Daoy (cell line): Measurements from ENCODE around the gene LRRC4C. TPM values are rescaled to one million over a fixed set of nuclear protein-coding genes. Genes with fewer than 3 reads are reported as not detected.

Experiments
- DNase-seq: peaks from one replicate; pipeline ENCODE4 v3.0.0-alpha.2; 2015; ENCODE audit warnings: low read depth
- total RNA-seq: library from RNA; depleted of rRNA; stranded (reverse); fragments of >200 nt; shearing (Covaris generic); gene quantifications from 2 replicates; pipeline ENCODE4 v1.2.3, GENCODE V29; 2014

LRRC4C gene
- total RNA-seq, 1 experiment from 2014 or later, result not detected

DNA sequence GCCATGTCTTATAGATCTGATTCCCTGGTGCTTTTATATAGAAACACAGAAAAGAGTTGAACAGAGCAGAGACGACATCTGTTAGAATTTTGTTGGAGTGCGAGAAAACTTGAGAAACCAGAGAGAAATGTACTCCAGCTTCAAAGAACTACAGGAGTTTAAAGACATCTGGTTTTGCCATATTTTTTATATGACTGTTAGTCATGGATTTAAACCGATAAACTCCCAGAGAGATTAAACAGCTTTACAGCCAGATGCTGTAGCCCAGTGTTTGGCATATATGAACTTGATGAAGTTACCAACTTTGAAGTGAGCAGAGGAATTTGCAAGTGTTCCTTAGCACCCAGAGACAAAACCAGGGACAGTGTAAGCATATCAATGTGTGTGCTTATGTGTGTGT lies 1083.1 kb downstream of the LRRC4C start:
- DNase-seq, result no peak

DNA sequence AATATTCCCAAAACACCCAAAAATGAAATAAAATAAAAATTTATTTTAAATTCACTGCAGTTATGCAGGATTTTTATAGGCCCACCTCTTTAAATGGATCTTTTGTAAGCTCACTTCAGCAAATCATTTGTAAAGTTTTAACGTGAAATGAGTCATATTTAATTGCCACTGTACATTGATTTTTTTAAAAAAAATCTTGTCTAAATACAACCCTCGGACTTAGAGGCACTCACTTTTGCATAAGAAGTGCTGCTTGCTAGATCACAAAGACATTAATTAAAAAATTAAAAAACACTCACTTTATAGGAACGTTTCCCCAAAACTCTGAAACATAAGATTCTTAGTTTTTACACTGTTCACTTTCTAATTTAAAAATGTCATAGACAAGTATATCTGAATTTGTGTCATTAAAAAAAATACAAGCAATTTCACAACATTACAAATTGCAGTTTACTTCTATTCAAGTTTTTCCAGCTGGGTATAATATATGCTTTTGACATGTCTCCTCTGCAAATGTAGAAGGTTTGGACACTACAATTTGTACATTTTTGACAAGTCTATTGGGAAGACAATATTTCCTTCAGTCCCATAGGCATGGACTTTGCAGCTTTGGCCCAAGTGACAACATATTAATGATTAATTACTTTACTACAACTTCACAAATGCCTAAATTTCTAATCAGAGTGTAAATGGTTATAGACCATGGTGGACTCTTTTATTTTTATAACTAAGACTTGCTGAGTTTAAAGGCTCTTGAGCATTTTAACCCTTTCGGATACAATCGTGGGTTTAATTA lies 1088.4 kb downstream of the LRRC4C start:
- DNase-seq, result no peak

DNA sequence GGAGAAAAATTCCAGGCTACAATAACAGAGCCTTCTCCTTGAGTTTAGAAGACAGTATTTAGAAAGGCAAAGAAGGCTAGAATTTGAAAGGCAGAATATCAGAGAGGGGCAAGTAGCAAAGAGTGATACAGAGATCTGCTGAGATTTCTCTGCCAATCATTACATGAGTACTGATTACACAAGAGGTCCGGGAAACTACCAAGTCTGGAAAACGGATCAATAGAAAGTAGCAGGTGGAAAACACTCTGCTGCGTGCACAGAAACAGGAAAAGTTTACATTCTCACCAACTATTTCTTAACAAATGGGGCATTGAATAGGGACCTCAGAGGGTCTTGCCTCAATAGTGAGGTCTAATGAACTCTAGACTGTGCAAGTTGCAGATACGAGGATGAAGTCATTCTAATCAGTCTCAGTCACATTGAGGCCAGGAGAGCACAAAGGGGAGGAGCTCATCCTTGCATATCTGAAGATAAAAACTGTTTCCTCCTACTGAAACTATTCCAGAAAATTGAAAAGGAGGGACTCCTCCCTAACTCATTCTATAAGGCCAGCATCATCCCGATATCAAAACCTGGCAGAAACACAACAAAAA lies 1099.2 kb downstream of the LRRC4C start:
- DNase-seq, result no peak

DNA sequence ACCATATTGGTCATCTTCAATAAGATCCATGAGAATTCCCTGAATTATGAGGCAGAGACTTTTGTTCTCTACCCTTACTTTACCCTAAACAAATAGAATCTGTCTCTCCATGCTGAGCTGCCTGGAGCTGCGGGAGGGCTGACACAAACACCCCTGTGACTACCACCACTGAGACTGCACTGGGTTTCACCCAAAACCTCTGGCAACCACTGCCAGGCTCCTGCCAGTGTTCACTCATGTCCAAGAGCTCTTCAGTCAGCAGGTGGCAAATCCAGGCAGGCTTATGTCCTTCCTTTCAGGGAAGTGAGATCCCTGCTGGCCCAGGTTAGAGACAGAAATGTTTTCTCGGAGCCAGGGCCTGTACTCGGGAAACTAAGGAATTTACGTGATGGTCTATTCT lies 1105.3 kb downstream of the LRRC4C start:
- no peak for DNase-seq

DNA sequence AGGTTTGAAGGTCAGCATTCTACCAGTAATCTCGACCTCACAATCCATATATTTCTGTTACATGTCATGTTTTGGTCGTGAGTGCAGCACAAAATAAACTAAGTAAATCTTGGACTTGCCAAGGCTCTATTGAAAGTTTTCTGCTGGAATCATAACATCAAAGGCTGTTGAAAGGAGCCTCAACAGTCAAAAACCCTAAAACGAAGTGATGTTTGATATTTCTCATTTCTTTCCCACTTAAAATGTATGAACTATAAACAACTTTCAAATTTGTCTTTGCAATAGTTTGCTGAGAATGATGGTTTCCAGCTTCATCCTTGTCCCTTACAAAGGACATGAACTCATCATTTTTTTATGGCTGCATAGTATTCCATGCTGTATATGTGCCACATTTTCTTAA lies 1118.5 kb downstream of the LRRC4C start:
- no peak for DNase-seq

DNA sequence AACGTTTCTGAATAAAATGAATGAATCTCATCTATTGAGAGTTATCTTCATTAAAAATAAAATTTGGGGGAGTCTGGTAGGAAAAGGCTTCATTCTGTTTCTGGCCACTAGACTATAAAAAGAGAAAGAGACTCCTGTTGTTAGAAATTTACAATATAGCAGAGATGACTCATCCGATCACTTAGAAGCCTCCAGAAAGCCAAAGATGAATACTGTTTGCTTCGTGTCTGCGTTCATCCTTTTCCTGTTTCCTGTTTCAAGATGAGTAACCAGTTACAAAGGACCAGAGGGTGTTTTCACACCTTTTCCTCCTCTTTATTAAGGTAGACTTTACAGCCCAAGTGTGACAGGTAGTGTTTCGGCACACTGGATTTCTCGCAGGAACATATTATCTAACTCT lies 1120.7 kb downstream of the LRRC4C start:
- DNase-seq, result no peak

DNA sequence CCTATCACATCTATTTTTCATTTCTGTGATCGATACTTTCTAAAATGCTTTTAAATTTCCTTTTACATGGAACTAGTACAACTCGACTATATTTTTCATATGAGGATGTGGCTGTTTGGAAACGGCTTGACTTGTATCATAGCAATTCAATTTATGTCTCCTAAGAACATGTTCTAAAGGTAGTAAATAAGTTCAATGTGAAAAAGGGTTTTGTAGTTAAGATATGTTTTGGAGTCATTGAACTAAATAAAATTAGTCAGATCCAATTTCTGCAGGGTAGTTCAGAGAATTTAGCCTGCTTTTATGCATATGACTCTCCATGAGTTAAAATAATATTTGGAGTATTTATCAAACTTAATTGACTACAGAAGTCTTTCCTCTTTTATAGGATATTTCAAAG lies 1121.4 kb downstream of the LRRC4C start:
- no peak for DNase-seq

DNA sequence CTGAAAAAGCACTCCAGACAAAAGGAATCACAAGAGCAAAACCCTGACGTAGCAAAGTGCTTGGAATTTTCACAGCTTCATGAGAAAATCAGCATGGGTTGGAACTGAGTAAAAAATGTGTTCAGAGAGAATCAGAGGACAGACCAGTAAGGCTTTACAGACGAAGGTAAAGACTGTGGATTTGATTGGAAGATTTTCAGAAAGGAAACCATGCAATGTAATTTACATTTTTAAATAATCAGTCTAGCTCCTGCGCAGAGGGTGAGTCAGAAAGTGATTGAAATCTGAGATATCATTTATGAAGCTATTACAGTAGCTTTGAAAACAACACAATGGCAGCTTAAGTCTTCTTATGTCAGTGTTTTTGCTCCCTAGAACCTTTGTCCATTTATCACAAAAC lies 1122.3 kb downstream of the LRRC4C start:
- no peak for DNase-seq

DNA sequence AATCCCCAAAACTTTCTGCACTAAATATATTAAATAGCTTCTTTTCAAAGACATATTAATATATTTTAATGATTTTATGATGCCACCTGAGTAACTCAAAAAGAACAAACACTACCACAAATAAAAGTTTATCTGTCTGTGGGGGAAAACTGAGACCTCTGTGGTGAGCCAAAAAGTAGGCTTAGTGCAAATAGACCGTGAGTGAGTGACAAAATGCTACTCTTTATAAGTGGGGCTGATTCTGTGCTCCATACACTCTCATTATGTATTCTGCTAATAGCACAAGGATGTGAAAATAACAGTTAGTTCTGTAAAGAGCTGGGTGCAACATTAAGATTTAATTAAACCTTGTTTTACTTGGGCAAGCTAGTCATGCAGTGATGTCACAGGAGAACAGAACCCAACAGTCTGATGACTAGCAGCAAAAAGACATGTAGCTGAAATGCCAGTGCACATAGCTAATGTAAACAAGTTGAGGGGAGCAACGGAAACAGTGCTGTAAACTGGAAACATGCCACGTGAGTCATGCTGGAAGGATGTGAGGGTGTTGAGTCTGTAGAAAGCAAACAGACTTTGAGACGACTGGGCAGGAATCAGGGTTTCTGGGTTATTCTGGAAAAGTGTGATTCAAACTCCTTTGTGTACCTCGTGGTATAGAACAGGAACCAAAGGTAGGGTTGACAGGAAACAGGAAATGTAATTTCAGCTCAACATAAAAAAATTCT lies 1130.4 kb downstream of the LRRC4C start:
- peak; percentile 54 for DNase-seq

DNA sequence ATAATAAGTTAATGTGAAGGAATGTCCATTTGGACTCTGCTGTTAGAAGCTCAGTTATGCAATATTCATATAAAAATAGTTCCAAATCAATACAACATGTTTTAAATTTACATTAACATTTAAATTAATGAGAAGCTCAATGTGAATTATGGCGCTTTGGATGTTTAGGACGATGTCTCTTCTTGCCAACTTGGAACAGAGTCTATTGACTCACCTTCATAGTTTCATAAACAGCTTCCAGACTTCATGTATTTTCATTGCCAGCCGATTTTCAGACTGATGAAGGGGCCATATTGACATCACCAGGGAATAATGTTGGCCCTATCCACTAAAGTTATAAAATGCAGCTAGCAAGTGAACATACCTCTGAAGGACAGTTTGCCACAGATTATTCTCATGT lies 1136.2 kb downstream of the LRRC4C start:
- no peak for DNase-seq

DNA sequence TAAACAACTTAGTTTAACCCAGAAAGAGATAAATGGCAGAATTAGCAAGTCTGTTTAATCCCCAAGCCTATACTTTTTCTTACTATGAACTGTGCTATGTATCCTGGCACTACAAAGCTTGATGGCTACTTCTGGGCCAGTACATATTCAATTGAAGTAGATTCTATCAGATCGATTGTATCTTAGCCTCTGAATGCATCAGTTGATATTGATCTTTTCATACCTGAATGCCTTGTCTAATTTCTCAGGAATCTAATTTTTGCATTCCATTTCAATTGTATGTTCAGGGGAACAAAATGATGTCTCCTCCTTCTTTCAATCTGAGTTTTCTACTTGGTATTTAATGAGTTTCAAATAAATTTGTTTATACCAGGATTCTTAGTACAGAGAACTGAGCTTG lies 1137.9 kb downstream of the LRRC4C start:
- no peak for DNase-seq

DNA sequence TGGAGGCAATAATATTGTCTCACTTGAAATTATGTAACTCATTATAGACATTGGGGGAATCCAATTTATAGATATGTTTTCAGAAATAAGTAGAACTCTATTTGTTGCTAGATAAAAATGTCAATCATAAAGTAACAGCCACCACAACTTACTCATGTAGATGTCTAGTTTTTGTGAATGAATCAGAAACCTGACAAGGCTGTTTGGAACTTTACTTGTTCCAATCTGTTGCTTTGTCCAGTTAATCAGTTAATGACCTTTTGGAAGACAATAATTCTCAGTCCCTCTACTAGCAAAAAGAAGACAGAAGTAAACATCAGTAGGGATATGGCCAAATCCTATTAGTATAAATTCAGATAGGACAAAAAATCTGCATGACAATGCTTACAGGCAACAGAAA lies 1143.3 kb downstream of the LRRC4C start:
- no peak for DNase-seq

DNA sequence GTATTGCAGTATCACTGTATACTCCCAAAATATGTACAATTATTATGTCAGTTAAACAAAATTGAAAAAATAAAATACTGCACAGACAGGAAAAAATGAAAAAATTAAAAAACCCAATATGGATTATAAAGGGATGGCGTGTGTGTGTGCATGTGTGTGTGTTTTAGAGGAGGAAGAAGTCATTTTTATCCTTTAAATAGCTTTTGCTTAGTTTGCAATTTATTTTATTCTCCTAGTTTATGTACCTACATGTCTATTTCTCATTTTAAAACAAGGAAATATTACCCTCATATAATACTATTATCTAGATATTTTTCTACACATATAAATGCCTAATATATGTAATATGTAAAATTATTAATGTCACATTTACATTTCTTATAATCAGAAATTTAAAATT lies 1144.3 kb downstream of the LRRC4C start:
- DNase-seq, result no peak

DNA sequence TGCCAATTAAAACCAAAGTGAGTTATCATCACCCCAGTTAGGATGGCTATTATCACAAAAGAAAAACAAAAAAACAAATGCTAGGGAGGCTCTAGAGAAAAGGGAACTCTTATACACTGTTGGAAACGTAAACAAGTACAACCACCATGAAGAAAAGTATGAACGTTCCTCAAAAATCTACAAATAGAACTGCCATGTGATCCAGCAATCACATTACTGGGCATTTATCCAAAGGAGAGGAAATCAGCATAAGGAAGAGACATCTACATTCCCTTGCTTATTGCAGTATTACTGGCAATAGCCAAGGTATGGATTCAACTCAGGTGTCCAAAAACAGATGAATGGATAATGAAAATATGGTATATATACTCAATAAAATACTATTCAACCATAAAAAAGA lies 1145.1 kb downstream of the LRRC4C start:
- no peak for DNase-seq

DNA sequence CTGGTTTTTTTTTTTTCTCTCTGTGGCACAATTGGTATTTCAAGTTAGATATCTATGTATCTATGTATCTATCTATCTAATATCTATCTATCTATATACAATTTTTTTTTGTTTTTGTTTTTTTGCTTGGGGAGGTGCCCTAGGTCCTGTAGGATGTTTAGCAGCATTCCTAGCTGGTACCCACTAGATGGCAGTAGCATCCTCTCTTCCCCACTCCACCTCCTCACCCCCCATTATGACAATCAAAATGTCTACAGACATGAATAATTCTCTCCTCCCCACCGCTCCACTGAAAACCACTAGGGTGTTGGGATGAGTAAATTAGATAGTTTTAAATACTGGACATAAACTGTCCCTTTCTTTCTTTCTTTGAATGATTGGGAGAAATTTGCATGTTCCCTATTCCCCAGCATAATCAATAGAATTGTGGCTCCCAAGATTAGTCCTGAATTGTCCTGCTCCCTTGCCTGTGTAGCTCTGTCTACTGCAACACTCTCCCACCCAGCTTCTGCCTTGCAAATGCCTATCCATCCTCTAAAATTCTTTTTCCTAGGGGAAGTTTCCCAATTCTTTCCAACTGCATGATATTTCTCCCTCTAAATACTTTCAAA lies 1152.4 kb downstream of the LRRC4C start:
- DNase-seq, result no peak

DNA sequence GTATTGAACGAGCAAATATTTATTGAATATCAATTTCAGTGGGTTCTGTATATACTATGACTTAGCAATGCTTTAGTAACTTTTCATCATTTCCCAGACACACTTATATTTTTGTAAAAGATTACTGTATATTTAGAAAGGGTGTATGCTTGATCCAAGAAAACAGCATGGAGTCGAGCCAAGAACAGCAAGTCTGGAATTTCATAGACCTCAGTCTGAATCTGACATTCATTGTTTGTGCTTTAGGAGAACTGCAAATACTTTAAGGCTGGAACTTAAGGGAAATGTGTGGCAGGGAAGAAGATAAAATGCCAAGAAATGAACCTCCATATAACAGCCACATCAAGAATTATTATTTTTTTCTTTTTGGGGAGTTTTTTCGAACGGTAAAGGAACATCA lies 1156.8 kb downstream of the LRRC4C start:
- DNase-seq, result no peak

DNA sequence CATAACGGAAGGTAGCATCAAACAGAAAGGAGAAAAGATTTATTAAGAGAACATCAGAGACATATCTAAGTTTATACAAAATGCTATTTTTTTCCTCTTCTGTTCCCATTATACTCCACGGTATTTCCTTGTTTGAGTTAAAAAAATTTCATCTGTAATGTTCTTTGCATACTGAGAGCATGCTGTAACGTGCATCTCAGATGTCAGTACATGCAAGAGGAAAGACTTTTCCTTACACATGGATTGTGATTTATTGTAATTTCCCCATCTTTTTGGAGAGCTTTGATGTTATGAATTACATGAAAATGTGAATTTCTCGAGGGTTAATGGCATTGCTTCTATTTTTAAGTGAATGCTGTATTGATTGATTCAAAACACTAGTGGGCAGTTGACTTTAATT lies 1164.0 kb downstream of the LRRC4C start:
- no peak for DNase-seq

DNA sequence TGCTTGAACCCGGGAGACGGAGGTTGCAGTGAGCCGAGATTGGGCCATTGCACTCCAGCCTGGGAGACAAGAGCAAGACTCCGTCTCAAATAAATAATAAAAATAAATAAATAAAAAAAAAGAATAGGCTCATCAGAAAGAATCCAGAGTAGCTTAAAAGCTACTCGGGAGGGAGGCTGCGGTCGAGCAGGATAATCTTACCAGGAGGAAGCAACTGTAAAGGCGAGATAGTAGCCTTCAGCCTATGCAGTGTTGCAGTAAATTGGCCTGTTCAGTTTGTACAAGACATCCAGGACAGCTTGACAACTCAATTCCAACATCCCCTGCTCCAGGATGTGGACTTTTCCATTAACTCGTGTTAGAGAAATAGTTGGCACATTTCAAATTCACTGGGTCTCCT lies 1164.7 kb downstream of the LRRC4C start:
- DNase-seq, result no peak

DNA sequence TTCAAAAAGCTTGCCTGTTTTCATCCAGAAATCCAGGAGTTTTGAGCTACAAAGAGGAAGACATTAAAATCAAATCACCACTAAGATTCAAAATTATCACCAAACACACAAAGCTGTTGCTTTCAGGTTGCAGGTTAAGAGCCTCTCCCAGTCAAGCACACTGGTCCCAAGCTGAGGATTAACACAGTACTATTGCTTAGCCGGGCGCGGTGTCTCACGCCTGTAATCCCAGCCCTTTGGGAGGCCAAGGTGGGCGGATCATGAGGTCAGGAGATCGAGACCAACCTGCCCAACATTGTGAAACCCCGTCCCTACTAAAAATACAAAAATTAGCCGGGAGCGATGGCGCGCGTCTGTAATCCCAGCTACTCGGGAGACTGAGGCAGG lies 1165.1 kb downstream of the LRRC4C start:
- no peak for DNase-seq

DNA sequence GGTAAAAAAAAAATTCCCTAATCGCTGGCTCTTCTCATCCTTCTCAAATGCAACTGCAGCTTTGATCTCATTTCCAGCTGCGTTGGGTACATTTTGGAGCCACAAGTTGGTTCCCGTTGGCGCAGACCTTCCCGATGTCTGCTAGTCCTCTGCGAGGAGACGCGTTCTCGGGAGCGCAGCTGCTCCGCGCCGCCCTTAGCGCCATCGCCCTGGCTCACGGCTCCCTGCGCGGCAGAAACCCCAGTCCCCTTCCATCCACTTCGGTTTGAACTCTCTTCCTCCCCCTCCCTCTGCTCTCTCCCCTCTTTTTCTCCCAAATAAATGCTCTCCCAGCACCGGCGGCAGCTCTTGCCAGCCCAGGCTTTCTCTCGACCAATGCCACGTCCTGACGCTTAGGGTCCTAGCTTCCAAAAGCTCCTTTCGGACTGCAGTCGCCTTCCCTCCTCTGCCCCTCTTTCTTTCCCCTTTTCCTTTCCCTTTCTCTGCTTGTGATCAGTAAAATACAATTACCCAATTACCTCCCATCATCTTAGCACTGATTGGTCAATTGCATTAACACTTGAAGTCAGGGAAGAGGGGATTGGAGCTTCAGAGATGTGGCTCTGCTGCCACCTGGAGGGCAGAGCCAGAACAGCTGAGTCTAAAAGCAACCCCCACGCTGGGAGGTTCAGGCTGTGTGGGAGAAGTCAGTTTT lies 1165.7 kb downstream of the LRRC4C start:
- DNase-seq, result peak; percentile 16

DNA sequence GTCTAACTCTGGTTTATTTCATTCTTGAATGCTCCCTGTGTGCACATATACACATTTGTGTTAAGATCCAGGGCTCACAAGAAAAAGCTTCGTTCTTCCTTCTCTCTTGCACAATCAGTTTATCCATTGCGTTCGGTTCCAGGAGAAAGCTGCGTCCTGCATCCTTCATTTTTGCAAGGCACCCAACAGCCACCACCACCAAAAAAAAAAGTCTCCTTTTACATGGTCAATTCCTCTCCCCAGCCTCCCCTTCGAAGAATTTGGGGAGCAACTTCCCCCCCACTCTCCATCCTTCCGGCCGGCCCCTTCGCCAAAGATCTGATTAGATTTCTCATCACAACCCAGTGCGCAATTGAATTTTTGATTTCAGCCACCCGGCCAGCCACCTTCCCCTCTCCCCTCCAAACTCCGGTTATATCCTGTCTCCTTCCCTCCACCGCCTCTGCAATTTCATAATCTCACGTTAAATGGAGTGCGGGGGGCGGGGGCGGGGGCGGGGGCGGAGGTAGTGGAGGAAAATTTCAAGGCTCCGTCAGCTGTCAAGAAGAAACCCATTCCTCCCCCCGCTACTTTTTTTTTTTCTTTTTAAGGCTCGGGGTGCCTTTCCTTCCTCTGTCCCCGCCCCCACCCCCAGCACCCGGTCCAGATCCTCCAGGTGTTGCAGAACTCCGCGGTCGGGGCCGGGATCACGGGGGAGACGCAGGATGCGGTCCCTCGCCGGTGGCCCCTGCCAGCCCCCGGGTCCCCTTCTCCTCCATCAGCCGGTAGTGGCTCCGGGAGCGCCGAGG lies 1166.5 kb downstream of the LRRC4C start:
- DNase-seq, result no peak
